HG03460 (cell line): ENCODE measurements around the gene DCC.
"Not testable (repeated sequence)": the region's sequence is repeated elsewhere in the genome, so short reads cannot be mapped to it uniquely, and the experiment has no call there.

Source experiments
- ATAC-seq: cut with Tn5 transposase; IDR thresholded peaks from one replicate; pipeline ENCODE4 v1.9.1; 2021; ENCODE audit not compliant: unreplicated experiment

DCC gene

GRCh38 chr18:53467756-53468155 is 1127.8 kb downstream of the DCC start:
- no peak for ATAC-seq

- not testable (repeated sequence) for ATAC-seq
These were observed 1128.2 kb downstream of the DCC start for GRCh38 chr18:53468173-53468572.

- ATAC-seq, result no peak
These were observed 1132.5 kb downstream of the DCC start for GRCh38 chr18:53472546-53472945.

- ATAC-seq, result no peak
These were observed 1138.2 kb downstream of the DCC start for GRCh38 chr18:53478155-53478554.

GRCh38 chr18:53486296-53486695 is 1146.3 kb downstream of the DCC start:
- ATAC-seq, result no peak

GRCh38 chr18:53489266-53489665 is 1149.3 kb downstream of the DCC start:
- no peak for ATAC-seq

- ATAC-seq, result no peak
These were observed 1150.0 kb downstream of the DCC start for GRCh38 chr18:53490019-53490418.

- ATAC-seq, result no peak
These were observed 1156.0 kb downstream of the DCC start for GRCh38 chr18:53496028-53496427.

GRCh38 chr18:53503914-53504441 is 1164.0 kb downstream of the DCC start:
- no peak for ATAC-seq

- no peak for ATAC-seq
These were observed 1168.5 kb downstream of the DCC start for GRCh38 chr18:53508529-53508928.

- ATAC-seq, result no peak
These were observed 1169.9 kb downstream of the DCC start for GRCh38 chr18:53509886-53510285.

- not testable (repeated sequence) for ATAC-seq
These were observed 1171.7 kb downstream of the DCC start for GRCh38 chr18:53511725-53512124.

GRCh38 chr18:53521068-53521467 is 1181.1 kb downstream of the DCC start:
- no peak for ATAC-seq

- ATAC-seq, result no peak
These were observed 1186.3 kb downstream of the DCC start for GRCh38 chr18:53526101-53526870.

GRCh38 chr18:53527365-53527764 is 1187.4 kb downstream of the DCC start:
- no peak for ATAC-seq

- ATAC-seq, result no peak
These were observed 1191.2 kb downstream of the DCC start for GRCh38 chr18:53531187-53531586.

- no peak for ATAC-seq
These were observed 1191.9 kb downstream of the DCC start for GRCh38 chr18:53531896-53532295.

- no peak for ATAC-seq
These were observed 1194.2 kb downstream of the DCC start for GRCh38 chr18:53534203-53534602.

- ATAC-seq, result no peak
These were observed 1194.7 kb downstream of the DCC start for GRCh38 chr18:53534695-53535094.

- ATAC-seq, result no peak
These were observed 1196.9 kb downstream of the DCC start for GRCh38 chr18:53536908-53537307.

GRCh38 chr18:53541924-53542323 is 1201.9 kb downstream of the DCC start:
- ATAC-seq, result no peak

GRCh38 chr18:53543711-53544110 is 1203.7 kb downstream of the DCC start:
- ATAC-seq, result no peak

- no peak for ATAC-seq
These were observed 1204.9 kb downstream of the DCC start for GRCh38 chr18:53544917-53545316.
